AG09319 (cell line): ENCODE measurements around the gene KLC3.

Experiments
- DNase-seq: peaks from one replicate; pipeline ENCODE4 v3.0.0-alpha.2; 2010; ENCODE audit warnings: low read depth; ENCODE audit errors: extremely low read depth
- TF ChIP-seq, protein P1 (sequence below): IDR thresholded peaks from 2 replicates; pipeline ENCODE4 v1.5.1; 2011; ENCODE audit warnings: low read depth, mild to moderate bottlenecking, inconsistent platforms, low read length, moderate library complexity

Gene KLC3

GRCh38 chr19:45340232-45340898 is at the start of gene KLC3:
Gene KLC3 (plus strand): TSS chr19:45340750. CDS start chr19:45345542, 4,792 bp downstream.
- TF ChIP-seq, protein P1, sequence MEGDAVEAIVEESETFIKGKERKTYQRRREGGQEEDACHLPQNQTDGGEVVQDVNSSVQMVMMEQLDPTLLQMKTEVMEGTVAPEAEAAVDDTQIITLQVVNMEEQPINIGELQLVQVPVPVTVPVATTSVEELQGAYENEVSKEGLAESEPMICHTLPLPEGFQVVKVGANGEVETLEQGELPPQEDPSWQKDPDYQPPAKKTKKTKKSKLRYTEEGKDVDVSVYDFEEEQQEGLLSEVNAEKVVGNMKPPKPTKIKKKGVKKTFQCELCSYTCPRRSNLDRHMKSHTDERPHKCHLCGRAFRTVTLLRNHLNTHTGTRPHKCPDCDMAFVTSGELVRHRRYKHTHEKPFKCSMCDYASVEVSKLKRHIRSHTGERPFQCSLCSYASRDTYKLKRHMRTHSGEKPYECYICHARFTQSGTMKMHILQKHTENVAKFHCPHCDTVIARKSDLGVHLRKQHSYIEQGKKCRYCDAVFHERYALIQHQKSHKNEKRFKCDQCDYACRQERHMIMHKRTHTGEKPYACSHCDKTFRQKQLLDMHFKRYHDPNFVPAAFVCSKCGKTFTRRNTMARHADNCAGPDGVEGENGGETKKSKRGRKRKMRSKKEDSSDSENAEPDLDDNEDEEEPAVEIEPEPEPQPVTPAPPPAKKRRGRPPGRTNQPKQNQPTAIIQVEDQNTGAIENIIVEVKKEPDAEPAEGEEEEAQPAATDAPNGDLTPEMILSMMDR = no peak

GRCh38 chr19:45291834-45292233 is 48.7 kb upstream of the KLC3 start:
- no peak for DNase-seq
- TF ChIP-seq, protein P1 = no peak

More at GRCh38 chr19:45340232-45340898, at the start of gene KLC3:
- DNase-seq = no peak

GRCh38 chr19:45293682-45294081 is 46.9 kb upstream of the KLC3 start:
- DNase-seq = no peak
- TF ChIP-seq, protein P1 = no peak

- TF ChIP-seq, protein P1 = no peak
- DNase-seq = no peak
Measured at GRCh38 chr19:45294291-45295029, 46.1 kb upstream of the KLC3 start.

DNA sequence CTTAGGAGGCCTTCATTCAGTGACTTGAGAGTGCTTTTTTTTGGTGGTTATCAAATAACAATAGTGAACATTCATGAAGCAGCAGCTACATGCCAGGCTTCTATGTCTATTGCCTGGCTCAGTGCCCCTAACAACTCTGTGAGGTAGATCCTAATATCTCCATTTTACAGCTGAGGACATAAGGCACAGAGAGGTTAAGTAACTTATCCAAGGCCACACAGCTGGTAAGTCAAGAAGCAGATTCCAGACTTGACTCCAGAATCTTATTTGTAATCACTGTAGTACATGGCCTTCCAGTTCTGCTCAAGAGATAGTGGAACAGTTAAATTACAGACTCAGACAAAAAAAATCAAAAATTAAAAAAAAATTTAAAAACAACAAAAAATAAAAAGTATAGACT is 44.7 kb upstream of the KLC3 start:
- no peak for DNase-seq
- TF ChIP-seq, protein P1 = no peak

DNA sequence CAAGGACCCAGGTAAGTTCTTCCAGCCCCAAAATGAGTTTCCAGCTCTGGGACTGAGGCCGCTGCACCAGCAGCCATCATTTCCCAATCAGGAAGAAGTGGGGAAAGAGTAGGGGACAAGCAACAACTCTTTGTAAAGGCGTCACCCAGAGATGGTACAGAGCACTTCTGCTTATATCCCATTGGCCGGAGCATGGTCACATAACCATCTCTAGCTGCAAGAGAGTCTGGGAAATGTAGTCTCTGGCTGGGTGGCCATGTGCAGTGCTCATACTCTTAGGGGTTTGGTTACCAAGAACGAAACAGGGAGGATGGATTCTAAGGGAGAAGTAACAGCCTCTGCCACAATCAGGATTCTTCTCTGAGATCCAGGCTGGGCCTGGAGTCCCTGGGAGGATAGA is 44.2 kb upstream of the KLC3 start:
- DNase-seq = no peak
- TF ChIP-seq, protein P1 = no peak

- TF ChIP-seq, protein P1 = no peak
- DNase-seq = no peak
Measured at GRCh38 chr19:45297674-45298073, 42.9 kb upstream of the KLC3 start.
